Measurements from ENCODE around the gene TFIP11. TPM values are rescaled to one million over a fixed set of nuclear protein-coding genes. Genes with fewer than 3 reads are reported as not detected.

The TFIP11 gene
- total RNA-seq, 2 experiments from 2014 or later: 36.5 to 41.7 TPM

GRCh38 chr22:26501996-26502395 lies 10.3 kb downstream of the TFIP11 start:
- peaks cover 61% of the 10 kb centered on the region for H3K36me3 Mint-ChIP-seq (ENCODE audit: low read depth)
- no peak for DNase-seq
- H3K4me1 Mint-ChIP-seq: peaks cover 18% of the 10 kb centered on the region
- H3K27ac Mint-ChIP-seq: peak overlapping the region; percentile 5
- CTCF ChIA-PET: interaction anchor here (0.6 to 4.8 kb wide), 10 partner anchors 11 to 176 kb away, joined by 3 to 27 read pairs (median 4); partner anchors contain the start of genes HPS4 and SRRD
- no peaks in the 10 kb centered on the region for H3K9me3 Mint-ChIP-seq (ENCODE audit: low read depth)
- POLR2A ChIA-PET: interaction anchor here (0.6 kb wide), 1 partner anchor 72 kb away, joined by 3 read pairs; no protein-coding TSS in a partner anchor
- no peaks in the 10 kb centered on the region for H3K27me3 Mint-ChIP-seq
- ATAC-seq: no peak
- H3K4me3 Mint-ChIP-seq: no peak overlapping the region
- intact Hi-C loops (cut with DNase I, micrococcal nuclease): no loop called here

- no peaks in the 10 kb centered on the region for H3K9me3 Mint-ChIP-seq (ENCODE audit: low read depth)
- POLR2A ChIA-PET: interaction anchor here (0.6 to 0.7 kb wide), 2 partner anchors 14 to 59 kb away, joined by 3 read pairs; no protein-coding TSS in a partner anchor
- H3K36me3 Mint-ChIP-seq (ENCODE audit: low read depth): peaks cover 62% of the 10 kb centered on the region
- intact Hi-C loops (cut with DNase I, micrococcal nuclease): no loop called here
- H3K4me1 Mint-ChIP-seq: peaks cover 17% of the 10 kb centered on the region
- ATAC-seq: no peak
- H3K27ac Mint-ChIP-seq: no peak overlapping the region
- no peak for DNase-seq
- no peaks in the 10 kb centered on the region for H3K27me3 Mint-ChIP-seq
- CTCF ChIA-PET: interaction anchor here (0.7 to 1.2 kb wide), 4 partner anchors 20 to 172 kb away, joined by 3 read pairs; no protein-coding TSS in a partner anchor
- H3K4me3 Mint-ChIP-seq: no peak overlapping the region
Measured at GRCh38 chr22:26499188-26499703, 13.0 kb downstream of the TFIP11 start.

GRCh38 chr22:26496456-26496855 lies 15.8 kb downstream of the TFIP11 start:
- H3K9me3 Mint-ChIP-seq (ENCODE audit: low read depth): no peaks in the 10 kb centered on the region
- H3K27ac Mint-ChIP-seq: no peak overlapping the region
- peaks cover 4% of the 10 kb centered on the region for H3K4me1 Mint-ChIP-seq
- no peak overlapping the region for H3K4me3 Mint-ChIP-seq
- DNase-seq (no peak), ATAC-seq (no peak)
- CTCF ChIA-PET: no interaction called here
- intact Hi-C loops (cut with DNase I, micrococcal nuclease): no loop called here
- POLR2A ChIA-PET: no interaction called here
- peaks cover 62% of the 10 kb centered on the region for H3K36me3 Mint-ChIP-seq (ENCODE audit: low read depth)
- H3K27me3 Mint-ChIP-seq: no peaks in the 10 kb centered on the region

GRCh38 chr22:26494506-26494905 lies 17.8 kb downstream of the TFIP11 start:
- no peaks in the 10 kb centered on the region for H3K9me3 Mint-ChIP-seq (ENCODE audit: low read depth)
- ATAC-seq (no peak), DNase-seq (no peak)
- H3K36me3 Mint-ChIP-seq (ENCODE audit: low read depth): peaks cover 63% of the 10 kb centered on the region
- POLR2A ChIA-PET: no interaction called here
- peaks cover 4% of the 10 kb centered on the region for H3K4me1 Mint-ChIP-seq
- intact Hi-C loops (cut with DNase I, micrococcal nuclease): no loop called here
- no peak overlapping the region for H3K4me3 Mint-ChIP-seq
- H3K27me3 Mint-ChIP-seq: no peaks in the 10 kb centered on the region
- peak overlapping the region; percentile 35 for H3K27ac Mint-ChIP-seq
- CTCF ChIA-PET: interaction anchor here (0.8 to 1.0 kb wide), 3 partner anchors 9 to 12 kb away, joined by 3 read pairs; partner anchors contain the start of genes HPS4 and SRRD

GRCh38 chr22:26492220-26492619 lies 20.1 kb downstream of the TFIP11 start:
- DNase-seq (no peak), ATAC-seq (no peak)
- Mint-ChIP-seq H3K27me3 (no peaks in the 10 kb centered on the region), H3K4me3 (no peak overlapping the region), H3K4me1 (peaks cover 10% of the 10 kb centered on the region), H3K27ac (peak overlapping the region; percentile 37), H3K9me3 (ENCODE audit: low read depth) (no peaks in the 10 kb centered on the region), H3K36me3 (ENCODE audit: low read depth) (peaks cover 66% of the 10 kb centered on the region)
- CTCF ChIA-PET: interaction anchor here (0.7 kb wide), 1 partner anchor 71 kb away, joined by 3 read pairs; no protein-coding TSS in a partner anchor
- intact Hi-C loops (cut with DNase I, micrococcal nuclease): no loop called here
- POLR2A ChIA-PET: no interaction called here

- H3K4me1 Mint-ChIP-seq: peaks cover 28% of the 10 kb centered on the region
- H3K27ac Mint-ChIP-seq: peak overlapping the region; percentile 34
- no peaks in the 10 kb centered on the region for H3K9me3 Mint-ChIP-seq (ENCODE audit: low read depth)
- peaks cover 51% of the 10 kb centered on the region for H3K36me3 Mint-ChIP-seq (ENCODE audit: low read depth)
- H3K4me3 Mint-ChIP-seq: no peak overlapping the region
- POLR2A ChIA-PET: no interaction called here
- CTCF ChIA-PET: interaction anchor here (0.7 to 1.5 kb wide), 3 partner anchors 14 to 184 kb away, joined by 3 to 4 read pairs (median 3); no protein-coding TSS in a partner anchor
- intact Hi-C loops (cut with DNase I, micrococcal nuclease): no loop called here
- ATAC-seq: no peak
- no peaks in the 10 kb centered on the region for H3K27me3 Mint-ChIP-seq
- no peak for DNase-seq
Measured at GRCh38 chr22:26489447-26490036, 22.7 kb downstream of the TFIP11 start.

GRCh38 chr22:26487996-26488395 lies 24.3 kb downstream of the TFIP11 start:
- ATAC-seq (no peak), DNase-seq (no peak)
- H3K36me3 Mint-ChIP-seq (ENCODE audit: low read depth): peaks cover 37% of the 10 kb centered on the region
- intact Hi-C loops (cut with DNase I, micrococcal nuclease): no loop called here
- no peaks in the 10 kb centered on the region for H3K9me3 Mint-ChIP-seq (ENCODE audit: low read depth)
- POLR2A ChIA-PET: no interaction called here
- H3K4me3 Mint-ChIP-seq: no peak overlapping the region
- CTCF ChIA-PET: no interaction called here
- H3K4me1 Mint-ChIP-seq: peaks cover 26% of the 10 kb centered on the region
- peak overlapping the region; percentile 59 for H3K27ac Mint-ChIP-seq
- H3K27me3 Mint-ChIP-seq: no peaks in the 10 kb centered on the region

- intact Hi-C loops (cut with DNase I, micrococcal nuclease): no loop called here
- peaks cover 27% of the 10 kb centered on the region for H3K36me3 Mint-ChIP-seq (ENCODE audit: low read depth)
- ChIA-PET POLR2A (no interaction called here), CTCF (interaction anchor here (1.0 to 1.7 kb wide), 2 partner anchors 17 to 155 kb away, joined by 3 to 5 read pairs; no protein-coding TSS in a partner anchor)
- H3K27me3 Mint-ChIP-seq: no peaks in the 10 kb centered on the region
- no peak for ATAC-seq
- no peak overlapping the region for H3K4me3 Mint-ChIP-seq
- H3K27ac Mint-ChIP-seq: peak overlapping the region; percentile 52
- DNase-seq: no peak
- peaks cover 42% of the 10 kb centered on the region for H3K4me1 Mint-ChIP-seq
- H3K9me3 Mint-ChIP-seq (ENCODE audit: low read depth): no peaks in the 10 kb centered on the region
Measured at GRCh38 chr22:26486394-26486793, 25.9 kb downstream of the TFIP11 start.

- Mint-ChIP-seq H3K4me1 (peaks cover 47% of the 10 kb centered on the region), H3K4me3 (no peak overlapping the region), H3K36me3 (ENCODE audit: low read depth) (peaks cover 27% of the 10 kb centered on the region), H3K9me3 (ENCODE audit: low read depth) (no peaks in the 10 kb centered on the region), H3K27ac (peak overlapping the region; percentile 48), H3K27me3 (no peaks in the 10 kb centered on the region)
- ChIA-PET CTCF (interaction anchor here (1.0 to 5.7 kb wide), 4 partner anchors 16 to 180 kb away, joined by 3 to 27 read pairs (median 4); no protein-coding TSS in a partner anchor), POLR2A (no interaction called here)
- no peak for DNase-seq
- intact Hi-C loops (cut with DNase I, micrococcal nuclease): no loop called here
- no peak for ATAC-seq
Measured at GRCh38 chr22:26485806-26486390, 26.4 kb downstream of the TFIP11 start.

GRCh38 chr22:26485013-26485412 lies 27.3 kb downstream of the TFIP11 start:
- Mint-ChIP-seq H3K9me3 (ENCODE audit: low read depth) (no peaks in the 10 kb centered on the region), H3K4me1 (peaks cover 53% of the 10 kb centered on the region), H3K27ac (peak overlapping the region; percentile 29), H3K36me3 (ENCODE audit: low read depth) (peaks cover 29% of the 10 kb centered on the region), H3K27me3 (no peaks in the 10 kb centered on the region), H3K4me3 (peak overlapping the region; percentile 82)
- ChIA-PET CTCF (interaction anchor here (1.6 to 5.7 kb wide), 3 partner anchors 17 to 180 kb away, joined by 3 to 27 read pairs (median 8); no protein-coding TSS in a partner anchor), POLR2A (interaction anchor here (0.6 kb wide), 1 partner anchor 392 kb away, joined by 4 read pairs; no protein-coding TSS in a partner anchor)
- intact Hi-C loops (cut with DNase I, micrococcal nuclease): no loop called here
- ATAC-seq: no peak
- no peak for DNase-seq

GRCh38 chr22:26484360-26484706 lies 27.9 kb downstream of the TFIP11 start:
- peak overlapping the region; percentile 95 for H3K27ac Mint-ChIP-seq
- intact Hi-C loops (cut with DNase I, micrococcal nuclease): no loop called here

More at GRCh38 chr22:26484360-26484706, 27.9 kb downstream of the TFIP11 start:
- no peaks in the 10 kb centered on the region for H3K9me3 Mint-ChIP-seq (ENCODE audit: low read depth)
- ChIA-PET CTCF (interaction anchor here (0.7 to 5.7 kb wide), 7 partner anchors 10 to 682 kb away, joined by 3 to 27 read pairs (median 3); no protein-coding TSS in a partner anchor), POLR2A (interaction anchor here (0.6 kb wide), 1 partner anchor 391 kb away, joined by 4 read pairs; no protein-coding TSS in a partner anchor)
- ATAC-seq (no peak), DNase-seq (peak; percentile 19)
- H3K4me1 Mint-ChIP-seq: peaks cover 60% of the 10 kb centered on the region
- peak overlapping the region; percentile 82 for H3K4me3 Mint-ChIP-seq
- H3K36me3 Mint-ChIP-seq (ENCODE audit: low read depth): peaks cover 30% of the 10 kb centered on the region
- no peaks in the 10 kb centered on the region for H3K27me3 Mint-ChIP-seq

Measured in activated CD4-positive, alpha-beta T cell treated with anti-CD3 and anti-CD28 coated beads for 36 hours (primary cell).